DND-41 (cell line): ENCODE measurements around the gene SLC22A7.

Experiments
- ATAC-seq: fragments of 200-7000 bp; cut with Tn5 transposase; 3 replicates; pipeline ENCODE4 v1.9.1; 2021; ENCODE audit warnings: low read depth; ENCODE audit not compliant: insufficient read depth
- DNase-seq: peaks from one replicate; pipeline ENCODE4 v3.0.0-alpha.2; 2020
- H2AFZ ChIP-seq: 2 replicates; pipeline ENCODE4 v1.6.0; 2012; ENCODE audit warnings: low read depth, low read length
- H3K27ac ChIP-seq: 2 replicates; pipeline ENCODE4 v1.5.1; 2012; ENCODE audit warnings: low read length, inconsistent platforms
- H3K27me3 ChIP-seq: fragments of 200-600 bp; sonication (generic); 2 replicates; pipeline ENCODE4 v1.6.0; 2012; ENCODE audit warnings: low read length, mild to moderate bottlenecking, inconsistent platforms; ENCODE audit not compliant: insufficient read depth, poor library complexity
- H3K36me3 ChIP-seq: 2 replicates; pipeline ENCODE4 v1.5.1; 2012; ENCODE audit warnings: low read length, inconsistent platforms; ENCODE audit not compliant: insufficient read depth
- H3K4me1 ChIP-seq: 2 replicates; pipeline ENCODE4 v1.5.1; 2012; ENCODE audit warnings: mild to moderate bottlenecking, low read length; ENCODE audit not compliant: insufficient read depth
- H3K4me2 ChIP-seq: 2 replicates; pipeline ENCODE4 v1.6.0; 2012; ENCODE audit warnings: mild to moderate bottlenecking, moderate library complexity, low read length, inconsistent platforms; ENCODE audit not compliant: insufficient read depth
- H3K4me3 ChIP-seq, 2 experiments: fragments of 200-600 bp in 1 of 2; shearing (Covaris generic) in 1 of 2; 2 replicates each; pipeline ENCODE4 v1.5.1; 2012 to 2016; ENCODE audit warnings: inconsistent platforms in 2 of 2, low read length in 2 of 2, mild to moderate bottlenecking in 2 of 2, low read depth in 1 of 2, moderate library complexity in 1 of 2
- H3K79me2 ChIP-seq: 2 replicates; pipeline ENCODE4 v1.6.0; 2012; ENCODE audit warnings: low read length, inconsistent platforms; ENCODE audit not compliant: insufficient read depth
- H3K9ac ChIP-seq: 2 replicates; pipeline ENCODE4 v1.6.0; 2012; ENCODE audit warnings: low read depth, mild to moderate bottlenecking, inconsistent platforms, low read length, moderate library complexity
- H3K9me3 ChIP-seq: 2 replicates; pipeline ENCODE4 v1.5.1; 2012; ENCODE audit warnings: low read length, moderate library complexity, mild to moderate bottlenecking, inconsistent platforms; ENCODE audit not compliant: insufficient read depth, severe bottlenecking
- H4K20me1 ChIP-seq: 2 replicates; pipeline ENCODE4 v1.6.0; 2012; ENCODE audit warnings: low read length; ENCODE audit not compliant: insufficient read depth
- EZH2 ChIP-seq: IDR thresholded peaks from 3 replicates; pipeline ENCODE4 v1.6.1; 2012; ENCODE audit warnings: borderline replicate concordance, low read depth, mild to moderate bottlenecking, moderate library complexity, low read length, inconsistent platforms; ENCODE audit not compliant: severe bottlenecking
- TF ChIP-seq, protein P1 (sequence below): IDR thresholded peaks from 2 replicates; pipeline ENCODE4 v1.5.1; 2012; ENCODE audit warnings: borderline replicate concordance, low read length, moderate library complexity, mild to moderate bottlenecking; ENCODE audit not compliant: poor library complexity, severe bottlenecking; ENCODE audit errors: extremely low read depth

Gene SLC22A7

DNA sequence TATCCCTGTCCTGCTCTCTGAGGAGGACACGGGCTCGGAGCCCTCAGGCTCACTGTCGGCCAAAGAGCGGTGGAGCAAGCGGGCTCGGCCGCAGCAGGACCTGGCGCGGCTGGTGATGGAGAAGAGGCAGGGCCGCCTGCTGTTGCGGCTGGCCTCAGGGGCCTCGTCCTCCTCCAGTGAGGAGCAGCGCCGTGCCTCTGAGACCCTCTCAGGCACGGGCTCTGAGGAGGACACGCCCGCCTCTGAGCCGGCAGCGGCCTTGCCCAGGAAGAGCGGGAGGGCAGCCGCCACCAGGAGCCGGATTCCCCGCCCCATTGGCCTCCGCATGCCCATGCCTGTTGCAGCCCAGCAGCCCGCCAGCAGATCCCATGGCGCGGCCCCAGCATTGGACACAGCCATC, 14.2 kb upstream of the SLC22A7 start:
- Histone ChIP-seq H3K27ac (no peak overlapping the region), H3K9ac (no peak overlapping the region), H3K9me3 (no peaks in the 10 kb centered on the region), H3K4me3 (no peak overlapping the region), H3K27me3 (peaks cover 7% of the 10 kb centered on the region), H4K20me1 (no peaks in the 10 kb centered on the region), H3K4me2 (no peak overlapping the region), H2AFZ (no peak overlapping the region), H3K4me1 (no peaks in the 10 kb centered on the region), H3K36me3 (no peaks in the 10 kb centered on the region), H3K79me2 (no peaks in the 10 kb centered on the region)
- no peak for DNase-seq
- ATAC-seq = no peak
- no peak for TF ChIP-seq EZH2

DNA sequence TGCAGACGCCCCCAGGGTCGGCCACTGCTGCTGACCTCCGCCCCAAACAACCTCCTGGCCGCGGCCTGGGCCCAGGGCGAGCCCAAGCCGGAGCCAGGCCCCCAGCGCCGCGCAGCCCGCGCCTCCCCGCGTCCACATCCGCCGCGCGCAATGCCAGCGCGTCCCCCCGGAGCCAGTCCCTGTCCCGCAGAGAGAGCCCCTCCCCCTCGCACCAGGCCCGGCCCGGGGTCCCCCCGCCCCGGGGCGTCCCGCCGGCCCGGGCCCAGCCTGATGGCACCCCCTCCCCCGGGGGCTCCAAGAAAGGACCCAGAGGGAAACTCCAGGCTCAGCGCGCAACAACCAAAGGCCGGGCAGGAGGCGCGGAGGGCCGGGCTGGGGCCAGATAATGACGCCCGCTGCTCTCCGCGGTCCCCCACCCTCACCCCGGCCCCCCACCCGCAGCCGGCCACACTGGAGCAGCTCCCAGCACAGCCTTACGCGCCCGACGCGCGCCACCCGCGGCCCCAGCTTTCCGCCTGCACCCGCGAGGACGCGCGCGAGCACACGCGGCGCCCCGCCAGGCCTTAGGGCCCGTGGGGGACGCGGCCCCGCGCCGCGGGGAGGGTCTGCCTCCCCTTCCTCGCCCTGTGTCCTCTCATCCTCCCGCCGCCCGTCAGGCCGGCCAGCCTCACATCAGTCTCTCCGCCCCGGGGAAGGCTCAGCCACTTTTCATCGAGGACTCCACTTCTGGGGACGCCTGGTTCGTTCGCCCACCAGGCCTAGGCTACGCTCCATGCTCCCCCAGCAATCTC, 12.9 kb upstream of the SLC22A7 start:
- no peak overlapping the region for H3K4me2 ChIP-seq
- H3K27ac ChIP-seq = no peak overlapping the region
- H2AFZ ChIP-seq = no peak overlapping the region
- DNase-seq (no peak), ATAC-seq (no peak)
- TF ChIP-seq EZH2 = no peak
- TF ChIP-seq, protein P1, sequence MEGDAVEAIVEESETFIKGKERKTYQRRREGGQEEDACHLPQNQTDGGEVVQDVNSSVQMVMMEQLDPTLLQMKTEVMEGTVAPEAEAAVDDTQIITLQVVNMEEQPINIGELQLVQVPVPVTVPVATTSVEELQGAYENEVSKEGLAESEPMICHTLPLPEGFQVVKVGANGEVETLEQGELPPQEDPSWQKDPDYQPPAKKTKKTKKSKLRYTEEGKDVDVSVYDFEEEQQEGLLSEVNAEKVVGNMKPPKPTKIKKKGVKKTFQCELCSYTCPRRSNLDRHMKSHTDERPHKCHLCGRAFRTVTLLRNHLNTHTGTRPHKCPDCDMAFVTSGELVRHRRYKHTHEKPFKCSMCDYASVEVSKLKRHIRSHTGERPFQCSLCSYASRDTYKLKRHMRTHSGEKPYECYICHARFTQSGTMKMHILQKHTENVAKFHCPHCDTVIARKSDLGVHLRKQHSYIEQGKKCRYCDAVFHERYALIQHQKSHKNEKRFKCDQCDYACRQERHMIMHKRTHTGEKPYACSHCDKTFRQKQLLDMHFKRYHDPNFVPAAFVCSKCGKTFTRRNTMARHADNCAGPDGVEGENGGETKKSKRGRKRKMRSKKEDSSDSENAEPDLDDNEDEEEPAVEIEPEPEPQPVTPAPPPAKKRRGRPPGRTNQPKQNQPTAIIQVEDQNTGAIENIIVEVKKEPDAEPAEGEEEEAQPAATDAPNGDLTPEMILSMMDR = no peak
- H3K79me2 ChIP-seq = no peaks in the 10 kb centered on the region
- H3K4me1 ChIP-seq = no peaks in the 10 kb centered on the region
- H3K4me3 ChIP-seq = no peak overlapping the region
- H3K9ac ChIP-seq = no peak overlapping the region
- no peaks in the 10 kb centered on the region for H3K9me3 ChIP-seq
- no peaks in the 10 kb centered on the region for H4K20me1 ChIP-seq
- peaks cover 7% of the 10 kb centered on the region for H3K27me3 ChIP-seq
- H3K36me3 ChIP-seq = no peaks in the 10 kb centered on the region

DNA sequence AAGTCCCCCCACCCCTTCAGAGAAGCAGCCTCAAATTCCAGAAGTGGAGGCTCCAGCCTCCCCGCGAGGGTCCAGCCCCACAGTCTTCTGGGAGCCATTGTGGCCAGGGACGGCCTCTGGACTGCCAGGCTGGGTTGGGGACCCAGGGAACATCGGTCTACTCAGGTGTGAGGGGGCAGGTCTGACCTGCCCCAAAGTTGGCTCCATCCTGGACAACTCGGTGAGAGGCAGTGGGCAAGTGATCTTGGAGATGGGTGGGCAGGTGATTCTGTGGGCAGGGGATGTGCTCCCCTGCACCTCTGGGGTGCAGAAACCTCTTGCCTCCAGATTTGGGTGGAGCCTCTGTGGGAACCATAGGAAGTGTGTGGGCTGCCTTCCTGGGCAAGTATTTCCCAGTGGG, 12.2 kb upstream of the SLC22A7 start:
- Histone ChIP-seq H3K4me2 (no peak overlapping the region), H3K36me3 (no peaks in the 10 kb centered on the region), H3K4me1 (no peaks in the 10 kb centered on the region), H3K79me2 (no peaks in the 10 kb centered on the region), H3K9ac (no peak overlapping the region), H3K27ac (no peak overlapping the region), H3K27me3 (peaks cover 3% of the 10 kb centered on the region), H4K20me1 (no peaks in the 10 kb centered on the region), H3K9me3 (no peaks in the 10 kb centered on the region), H2AFZ (no peak overlapping the region), H3K4me3 (no peak overlapping the region)
- ATAC-seq = no peak
- TF ChIP-seq, protein P1 = no peak
- TF ChIP-seq EZH2 = no peak
- DNase-seq = no peak

DNA sequence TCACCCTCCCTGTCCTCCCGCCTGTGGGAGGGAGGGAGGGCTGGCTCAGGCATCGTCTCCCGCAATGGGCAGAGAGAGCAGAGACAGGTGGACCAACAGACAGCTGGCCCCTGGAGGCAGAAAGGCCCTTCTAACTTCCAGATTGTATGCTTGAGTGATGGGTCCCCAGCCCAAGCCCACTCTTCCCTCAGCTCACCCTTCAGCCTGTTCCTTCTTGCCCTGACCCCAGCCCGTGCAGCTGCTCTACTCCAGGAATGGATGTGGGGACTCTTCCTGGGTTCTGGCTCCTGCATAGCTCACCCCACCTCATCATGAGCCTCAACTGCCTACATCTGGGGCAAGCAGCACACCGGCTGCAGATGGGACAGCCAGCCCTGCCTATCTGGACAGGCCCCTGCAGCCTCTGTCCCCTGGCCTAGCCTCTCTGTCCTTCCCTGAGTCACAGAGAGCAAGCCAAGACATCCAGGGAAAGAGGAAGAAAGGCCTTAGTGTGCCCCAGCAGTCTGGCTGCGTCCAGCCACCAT, 11.5 kb upstream of the SLC22A7 start:
- H2AFZ ChIP-seq = no peak overlapping the region
- no peaks in the 10 kb centered on the region for H3K9me3 ChIP-seq
- no peak for ATAC-seq
- no peaks in the 10 kb centered on the region for H4K20me1 ChIP-seq
- H3K36me3 ChIP-seq = no peaks in the 10 kb centered on the region
- no peaks in the 10 kb centered on the region for H3K4me1 ChIP-seq
- TF ChIP-seq, protein P1 = no peak
- H3K4me3 ChIP-seq = no peak overlapping the region
- DNase-seq = no peak
- H3K79me2 ChIP-seq = no peaks in the 10 kb centered on the region
- peaks cover 2% of the 10 kb centered on the region for H3K27me3 ChIP-seq
- no peak overlapping the region for H3K27ac ChIP-seq
- no peak overlapping the region for H3K9ac ChIP-seq
- H3K4me2 ChIP-seq = no peak overlapping the region
